ENCODE data around the gene HECTD3. TPM values are rescaled to one million over a fixed set of nuclear protein-coding genes. Genes with fewer than 3 reads are reported as not detected.

HECTD3 gene
- total RNA-seq, 1 experiment from 2014 or later = 12.6 TPM

DNA sequence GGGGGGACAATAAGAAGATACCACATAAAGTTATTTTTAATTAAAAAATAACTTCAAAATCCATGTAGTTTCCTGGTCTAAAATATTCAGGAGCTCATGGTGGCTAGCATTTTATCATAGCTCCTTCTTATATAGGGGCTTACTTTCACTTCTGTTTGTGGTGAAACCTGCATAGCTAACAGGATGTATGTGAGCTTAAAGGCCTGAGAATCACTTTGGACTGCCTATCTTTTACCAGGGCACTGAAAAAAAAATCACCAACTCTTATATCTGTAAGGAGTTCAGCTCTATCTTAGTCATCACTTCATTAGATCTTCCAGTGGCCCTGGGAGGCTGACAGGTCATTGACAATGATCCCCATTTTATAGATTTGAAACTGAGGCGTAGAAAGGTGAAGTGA is 22.2 kb upstream of the HECTD3 start:
- CTCF ChIA-PET = no interaction called here
- no peaks in the 10 kb centered on the region for H3K4me1 Mint-ChIP-seq (ENCODE audit: low read depth, unreplicated experiment)
- BruUV-seq (replicated peaks) = no TSS peak
- DNase-seq = no peak
- H3K4me3 Mint-ChIP-seq (ENCODE audit: low read depth, unreplicated experiment) = no peak overlapping the region
- TF ChIP-seq, protein P1, sequence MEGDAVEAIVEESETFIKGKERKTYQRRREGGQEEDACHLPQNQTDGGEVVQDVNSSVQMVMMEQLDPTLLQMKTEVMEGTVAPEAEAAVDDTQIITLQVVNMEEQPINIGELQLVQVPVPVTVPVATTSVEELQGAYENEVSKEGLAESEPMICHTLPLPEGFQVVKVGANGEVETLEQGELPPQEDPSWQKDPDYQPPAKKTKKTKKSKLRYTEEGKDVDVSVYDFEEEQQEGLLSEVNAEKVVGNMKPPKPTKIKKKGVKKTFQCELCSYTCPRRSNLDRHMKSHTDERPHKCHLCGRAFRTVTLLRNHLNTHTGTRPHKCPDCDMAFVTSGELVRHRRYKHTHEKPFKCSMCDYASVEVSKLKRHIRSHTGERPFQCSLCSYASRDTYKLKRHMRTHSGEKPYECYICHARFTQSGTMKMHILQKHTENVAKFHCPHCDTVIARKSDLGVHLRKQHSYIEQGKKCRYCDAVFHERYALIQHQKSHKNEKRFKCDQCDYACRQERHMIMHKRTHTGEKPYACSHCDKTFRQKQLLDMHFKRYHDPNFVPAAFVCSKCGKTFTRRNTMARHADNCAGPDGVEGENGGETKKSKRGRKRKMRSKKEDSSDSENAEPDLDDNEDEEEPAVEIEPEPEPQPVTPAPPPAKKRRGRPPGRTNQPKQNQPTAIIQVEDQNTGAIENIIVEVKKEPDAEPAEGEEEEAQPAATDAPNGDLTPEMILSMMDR (IDR thresholded peaks at IDR 0.05; ENCODE audit: unreplicated experiment) = no peak
- peaks cover 13% of the 10 kb centered on the region for H3K27me3 Mint-ChIP-seq (ENCODE audit: unreplicated experiment)
- intact Hi-C loops (cut with micrococcal nuclease; ENCODE audit: unreplicated experiment) = no loop called here
- no peaks in the 10 kb centered on the region for H3K9me3 Mint-ChIP-seq (ENCODE audit: low read depth, unreplicated experiment)
- H3K27ac Mint-ChIP-seq (ENCODE audit: unreplicated experiment) = no peak overlapping the region
- no peaks in the 10 kb centered on the region for H3K36me3 Mint-ChIP-seq (ENCODE audit: insufficient read depth, unreplicated experiment)

DNA sequence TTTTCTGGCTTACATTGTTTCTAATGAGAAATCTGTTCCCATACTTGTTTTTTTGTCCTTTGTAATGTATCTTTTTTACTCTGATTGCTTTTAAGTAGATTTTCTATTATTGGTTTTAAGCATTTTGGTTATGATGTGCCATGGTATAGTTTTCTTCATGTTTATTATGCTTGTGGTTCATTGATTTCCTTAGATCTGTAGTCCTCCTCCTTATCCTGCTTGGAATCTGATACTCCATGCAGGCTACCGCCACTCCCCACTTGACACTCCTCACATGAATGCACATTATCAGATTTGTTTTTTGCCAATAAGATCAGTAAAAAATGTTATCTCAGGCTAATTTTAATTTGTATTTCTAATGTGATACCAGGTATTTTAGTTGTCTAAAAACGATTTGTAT is 21.7 kb upstream of the HECTD3 start:
- Mint-ChIP-seq H3K27me3 (ENCODE audit: unreplicated experiment) (peaks cover 14% of the 10 kb centered on the region), H3K27ac (ENCODE audit: unreplicated experiment) (no peak overlapping the region), H3K9me3 (ENCODE audit: low read depth, unreplicated experiment) (no peaks in the 10 kb centered on the region), H3K36me3 (ENCODE audit: insufficient read depth, unreplicated experiment) (no peaks in the 10 kb centered on the region), H3K4me3 (ENCODE audit: low read depth, unreplicated experiment) (no peak overlapping the region), H3K4me1 (ENCODE audit: low read depth, unreplicated experiment) (no peaks in the 10 kb centered on the region)
- DNase-seq = no peak
- intact Hi-C loops (cut with micrococcal nuclease; ENCODE audit: unreplicated experiment) = no loop called here
- no TSS peak for BruUV-seq (replicated peaks)
- CTCF ChIA-PET = no interaction called here
- TF ChIP-seq, protein P1 (IDR thresholded peaks at IDR 0.05; ENCODE audit: unreplicated experiment) = no peak

DNA sequence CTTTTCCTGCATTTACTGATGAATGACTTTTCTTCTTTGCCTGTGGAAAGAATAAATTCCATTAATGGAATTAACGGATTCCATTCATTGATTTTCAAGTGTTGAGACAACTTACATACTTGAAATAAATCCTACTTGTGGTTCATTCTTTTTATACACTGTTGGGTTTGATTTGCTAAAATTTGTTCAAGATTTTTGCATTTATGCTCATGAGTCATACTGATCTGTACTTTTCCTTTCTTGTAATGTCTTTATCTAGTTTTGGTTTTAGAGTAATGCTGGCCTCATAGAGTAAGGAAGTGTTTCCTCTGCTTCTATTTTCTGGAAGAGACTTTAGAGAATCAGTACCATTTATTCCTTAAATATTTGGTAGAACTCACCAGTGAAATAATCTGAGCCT is 15.3 kb upstream of the HECTD3 start:
- intact Hi-C loops (cut with micrococcal nuclease; ENCODE audit: unreplicated experiment) = no loop called here
- TF ChIP-seq, protein P1 (IDR thresholded peaks at IDR 0.05; ENCODE audit: unreplicated experiment) = no peak
- BruUV-seq (replicated peaks) = no TSS peak
- CTCF ChIA-PET = no interaction called here
- Mint-ChIP-seq H3K9me3 (ENCODE audit: low read depth, unreplicated experiment) (no peaks in the 10 kb centered on the region), H3K27ac (ENCODE audit: unreplicated experiment) (no peak overlapping the region), H3K36me3 (ENCODE audit: insufficient read depth, unreplicated experiment) (no peaks in the 10 kb centered on the region), H3K4me3 (ENCODE audit: low read depth, unreplicated experiment) (no peak overlapping the region), H3K27me3 (ENCODE audit: unreplicated experiment) (peaks cover 14% of the 10 kb centered on the region), H3K4me1 (ENCODE audit: low read depth, unreplicated experiment) (no peaks in the 10 kb centered on the region)
- DNase-seq = no peak

DNA sequence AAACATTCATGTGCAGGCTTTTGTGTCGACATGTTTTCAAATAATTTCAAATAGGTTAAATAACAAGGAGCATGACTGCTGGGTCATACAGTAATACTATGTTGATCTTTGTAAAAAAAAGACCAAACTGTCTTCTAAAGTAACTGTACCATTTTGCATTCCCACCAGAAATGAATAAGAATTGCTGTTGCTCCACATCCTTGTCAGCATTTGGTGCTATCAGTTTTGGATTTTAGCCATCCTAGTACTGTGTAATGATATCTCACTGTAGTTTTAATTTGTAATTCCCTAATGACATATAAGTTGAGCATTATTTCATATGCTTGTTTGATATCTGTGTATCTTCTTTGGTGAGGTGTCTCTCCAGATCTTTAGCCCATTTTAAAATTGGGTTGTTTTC is 12.5 kb upstream of the HECTD3 start:
- intact Hi-C loops (cut with micrococcal nuclease; ENCODE audit: unreplicated experiment) = no loop called here
- H3K4me3 Mint-ChIP-seq (ENCODE audit: low read depth, unreplicated experiment) = no peak overlapping the region
- no peak overlapping the region for H3K27ac Mint-ChIP-seq (ENCODE audit: unreplicated experiment)
- CTCF ChIA-PET = no interaction called here
- no TSS peak for BruUV-seq (replicated peaks)
- TF ChIP-seq, protein P1 (IDR thresholded peaks at IDR 0.05; ENCODE audit: unreplicated experiment) = no peak
- H3K4me1 Mint-ChIP-seq (ENCODE audit: low read depth, unreplicated experiment) = no peaks in the 10 kb centered on the region
- DNase-seq = no peak
- H3K9me3 Mint-ChIP-seq (ENCODE audit: low read depth, unreplicated experiment) = no peaks in the 10 kb centered on the region
- H3K27me3 Mint-ChIP-seq (ENCODE audit: unreplicated experiment) = peaks cover 4% of the 10 kb centered on the region
- H3K36me3 Mint-ChIP-seq (ENCODE audit: insufficient read depth, unreplicated experiment) = no peaks in the 10 kb centered on the region

Data from Calu3 (cell line).